CD14-positive monocyte (primary cell): Measurements from ENCODE around the gene BTBD3. TPM values are rescaled to one million over a fixed set of nuclear protein-coding genes. Genes with fewer than 3 reads are reported as not detected.

Experiments used
- DNase-seq, 3 donors: peaks; one replicate each; pipeline ENCODE4 v3.0.0-alpha.2; 2011 to 2022
- H2AFZ ChIP-seq: 2 replicates; pipeline ENCODE4 v1.6.0; 2012; ENCODE audit warnings: mild to moderate bottlenecking, low read depth, low read length, inconsistent platforms; ENCODE audit not compliant: insufficient read depth, poor library complexity, severe bottlenecking
- H3K27ac ChIP-seq, 2 donors: 1 replicate in 1 of 2; 2 replicates in 1 of 2; pipeline ENCODE4 v1.5.1; 2012 to 2013; ENCODE audit warnings: low read length in 2 of 2, control low read depth in 1 of 2, inconsistent platforms in 1 of 2, low read depth in 1 of 2, mild to moderate bottlenecking in 1 of 2
- H3K27me3 ChIP-seq, 2 donors: one replicate each; pipeline versions ENCODE4 v1.6.0 to v1.6.1; 2011 to 2013; ENCODE audit warnings: low read length in 2 of 2; ENCODE audit not compliant: control insufficient read depth in 2 of 2, insufficient read depth in 2 of 2
- H3K36me3 ChIP-seq, 2 donors: replicated peaks in 1 of 2; 1 replicate in 1 of 2; 2 replicates in 1 of 2; pipeline versions ENCODE4 v1.5.1 to v1.6.1; 2012 to 2013; ENCODE audit warnings: low read length in 2 of 2, control low read depth in 1 of 2, inconsistent platforms in 1 of 2, mild to moderate bottlenecking in 1 of 2; ENCODE audit not compliant: insufficient read depth in 2 of 2, control insufficient read depth in 1 of 2
- H3K4me1 ChIP-seq, 2 donors: 1 replicate in 1 of 2; 2 replicates in 1 of 2; pipeline versions ENCODE4 v1.5.1 to v1.6.1; 2012 to 2013; ENCODE audit warnings: low read length in 2 of 2, control low read depth in 1 of 2, inconsistent platforms in 1 of 2, mild to moderate bottlenecking in 1 of 2, moderate library complexity in 1 of 2; ENCODE audit not compliant: insufficient read depth in 2 of 2, control insufficient read depth in 1 of 2
- H3K4me2 ChIP-seq: replicated peaks from 2 replicates; pipeline ENCODE3; 2012; ENCODE audit warnings: low read length, moderate library complexity, mild to moderate bottlenecking; ENCODE audit not compliant: poor library complexity, severe bottlenecking; ENCODE audit errors: extremely low read depth
- H3K4me3 ChIP-seq, 3 experiments: fragments of 200-600 bp in 1 of 3; sonication (generic) in 1 of 3; replicated peaks in 1 of 3; 1 replicate in 2 of 3; 2 replicates in 1 of 3; pipeline ENCODE4 v1.5.1; 2011 to 2013; ENCODE audit warnings: low read length in 3 of 3, mild to moderate bottlenecking in 3 of 3, control low read depth in 2 of 3, low read depth in 2 of 3, inconsistent platforms in 1 of 3, moderate library complexity in 1 of 3
- H3K79me2 ChIP-seq: 2 replicates; pipeline ENCODE4 v1.6.0; 2012; ENCODE audit warnings: mild to moderate bottlenecking, control low read depth, inconsistent platforms, low read length, moderate library complexity; ENCODE audit not compliant: insufficient read depth
- H3K9ac ChIP-seq: 2 replicates; pipeline ENCODE4 v1.6.0; 2017; ENCODE audit warnings: low read length, mild to moderate bottlenecking; ENCODE audit not compliant: insufficient read depth, poor library complexity, severe bottlenecking
- H3K9me3 ChIP-seq, 2 donors: replicated peaks in 1 of 2; 1 replicate in 1 of 2; 2 replicates in 1 of 2; pipeline versions ENCODE4 v1.5.1 to v1.6.1; 2012 to 2013; ENCODE audit warnings: low read length in 2 of 2, control low read depth in 1 of 2; ENCODE audit not compliant: control insufficient read depth in 1 of 2, insufficient read depth in 1 of 2
- H4K20me1 ChIP-seq: 2 replicates; pipeline ENCODE4 v1.6.0; 2012; ENCODE audit warnings: mild to moderate bottlenecking, low read length, control low read depth, moderate library complexity; ENCODE audit not compliant: insufficient read depth
- H3K27ac Mint-ChIP-seq, 7 donors: one replicate each; pipeline ENCODE4 v1.8.0; 2020; ENCODE audit warnings: mild to moderate bottlenecking in 7 of 7, mixed read lengths in 7 of 7, moderate library complexity in 6 of 7, inconsistent platforms in 2 of 7
- H3K27me3 Mint-ChIP-seq, 3 donors: one replicate each; pipeline ENCODE4 v1.8.0; 2021 to 2022; ENCODE audit warnings: low read depth in 3 of 3, mild to moderate bottlenecking in 3 of 3, mixed read lengths in 3 of 3, moderate library complexity in 3 of 3, inconsistent platforms in 1 of 3
- H3K36me3 Mint-ChIP-seq, 2 donors: one replicate each; pipeline ENCODE4 v1.8.0; 2020; ENCODE audit warnings: mixed read lengths in 2 of 2, inconsistent platforms in 1 of 2, mild to moderate bottlenecking in 1 of 2
- H3K4me1 Mint-ChIP-seq: one replicate; pipeline ENCODE4 v1.8.0; 2020; ENCODE audit warnings: mild to moderate bottlenecking, mixed read lengths
- H3K4me3 Mint-ChIP-seq, 2 donors: one replicate each; pipeline ENCODE4 v1.8.0; 2020; ENCODE audit warnings: mild to moderate bottlenecking in 2 of 2, mixed read lengths in 2 of 2, moderate library complexity in 1 of 2
- H3K9me3 Mint-ChIP-seq, 7 donors: one replicate each; pipeline ENCODE4 v1.8.0; 2020 to 2022; ENCODE audit warnings: mixed read lengths in 7 of 7, mild to moderate bottlenecking in 6 of 7, moderate library complexity in 6 of 7, inconsistent platforms in 2 of 7
- WGBS: methylation state at CpG from one replicate; pipeline ENCODE4 v1.1.5; 2013; ENCODE audit warnings: missing lambda C conversion rate; ENCODE audit not compliant: insufficient coverage; 5-methylcytosine and 5-hydroxymethylcytosine counted together
- intact Hi-C, 2 donors: fragments of 100-400 bp; cut with micrococcal nuclease; formaldehyde crosslinking; loops; one replicate each; pipeline versions ENCODE4 v1.15.0 to v1.15.1; 2023
- polyA plus RNA-seq, 3 donors: library from polyadenylated mRNA; depleted of rRNA in 1 of 3; unstranded in 2 of 3; stranded (reverse) in 1 of 3; fragments of 300-500 nt in 2 of 3; fragments of >200 nt in 1 of 3; fragmentation: Illumina TruSeq in 2 of 3; gene quantifications; 1 replicate in 2 of 3; 2 replicates in 1 of 3; pipeline ENCODE4 v1.2.3, GENCODE V29; 2012 to 2021
- TF ChIP-seq, protein P1 (sequence below): fragments of 200-600 bp; IDR thresholded peaks from one replicate; pipeline ENCODE4 v1.8.0; 2022; ENCODE audit warnings: antibody characterized with exemption, mild to moderate bottlenecking

Gene BTBD3
- polyA plus RNA-seq, 3 donors: 4.4 to 8.5 (median 5.5) TPM

- DNase-seq: no peak
- TF ChIP-seq, protein P1, sequence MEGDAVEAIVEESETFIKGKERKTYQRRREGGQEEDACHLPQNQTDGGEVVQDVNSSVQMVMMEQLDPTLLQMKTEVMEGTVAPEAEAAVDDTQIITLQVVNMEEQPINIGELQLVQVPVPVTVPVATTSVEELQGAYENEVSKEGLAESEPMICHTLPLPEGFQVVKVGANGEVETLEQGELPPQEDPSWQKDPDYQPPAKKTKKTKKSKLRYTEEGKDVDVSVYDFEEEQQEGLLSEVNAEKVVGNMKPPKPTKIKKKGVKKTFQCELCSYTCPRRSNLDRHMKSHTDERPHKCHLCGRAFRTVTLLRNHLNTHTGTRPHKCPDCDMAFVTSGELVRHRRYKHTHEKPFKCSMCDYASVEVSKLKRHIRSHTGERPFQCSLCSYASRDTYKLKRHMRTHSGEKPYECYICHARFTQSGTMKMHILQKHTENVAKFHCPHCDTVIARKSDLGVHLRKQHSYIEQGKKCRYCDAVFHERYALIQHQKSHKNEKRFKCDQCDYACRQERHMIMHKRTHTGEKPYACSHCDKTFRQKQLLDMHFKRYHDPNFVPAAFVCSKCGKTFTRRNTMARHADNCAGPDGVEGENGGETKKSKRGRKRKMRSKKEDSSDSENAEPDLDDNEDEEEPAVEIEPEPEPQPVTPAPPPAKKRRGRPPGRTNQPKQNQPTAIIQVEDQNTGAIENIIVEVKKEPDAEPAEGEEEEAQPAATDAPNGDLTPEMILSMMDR: no peak
- Histone ChIP-seq H3K36me3 (no peaks in the 10 kb centered on the region), H2AFZ (no peak overlapping the region), H3K27ac (no peak overlapping the region), H3K9me3 (peaks cover 0 to 3% of the 10 kb centered on the region in 2 donors), H3K9ac (no peak overlapping the region), H3K27me3 (no peaks in the 10 kb centered on the region), H3K4me3 (no peak overlapping the region), H3K4me1 (no peaks in the 10 kb centered on the region), H4K20me1 (peaks cover 2% of the 10 kb centered on the region), H3K79me2 (peaks cover 13% of the 10 kb centered on the region), H3K4me2 (no peak overlapping the region)
- peaks cover 3 to 4% of the 10 kb centered on the region in 2 donors for H3K36me3 Mint-ChIP-seq
- no CpG with 5 or more reads among the region's 2 CpGs for WGBS
- peaks cover 0 to 2% (median 0%) of the 10 kb centered on the region in 3 donors for H3K27me3 Mint-ChIP-seq
- no peak overlapping the region for H3K4me3 Mint-ChIP-seq
- H3K9me3 Mint-ChIP-seq: peaks cover 0 to 9% (median 7%) of the 10 kb centered on the region in 7 donors
- H3K27ac Mint-ChIP-seq: no peak overlapping the region
- intact Hi-C loops: no loop called here
- H3K4me1 Mint-ChIP-seq: peaks cover 2% of the 10 kb centered on the region
Observed at GRCh38 chr20:11902285-11902697, 15.4 kb upstream of the BTBD3 start.

DNA sequence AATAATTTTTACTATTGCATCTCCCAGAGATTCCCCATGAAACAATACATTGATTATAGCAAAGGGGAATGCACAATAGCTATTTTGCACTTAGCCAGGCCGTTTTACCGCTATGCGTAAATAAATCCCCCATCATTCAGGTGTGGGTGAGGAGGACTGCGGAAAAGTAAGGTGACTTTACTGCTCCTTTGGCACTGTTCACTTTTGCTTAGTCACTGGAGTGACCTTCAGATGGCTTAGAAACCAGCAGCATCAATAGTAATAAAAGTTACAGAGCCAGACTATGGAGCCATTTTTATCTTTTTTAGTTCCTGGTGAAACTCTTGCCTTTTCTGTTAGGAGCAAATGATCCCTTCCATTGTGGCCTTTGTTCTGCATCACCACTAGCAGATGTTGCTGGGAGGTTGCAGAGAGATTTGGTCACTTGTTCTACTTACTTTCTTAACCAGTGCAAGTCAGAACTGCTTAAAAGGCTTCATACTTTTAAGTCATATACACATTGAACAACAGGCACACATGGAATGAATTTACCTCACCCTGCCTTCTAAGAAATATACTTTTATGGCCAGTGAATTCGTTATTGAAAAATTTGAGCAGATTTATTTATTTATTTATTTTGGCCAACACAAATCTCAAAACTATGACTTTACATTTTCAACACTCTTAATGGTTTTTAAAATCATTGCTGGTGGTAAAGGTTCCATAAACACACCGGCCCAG, 12.1 kb upstream of the BTBD3 start:
- Histone ChIP-seq H3K9me3 (peaks cover 0 to 3% of the 10 kb centered on the region in 2 donors), H3K4me3 (no peak overlapping the region), H4K20me1 (peaks cover 4% of the 10 kb centered on the region), H3K36me3 (no peaks in the 10 kb centered on the region), H3K9ac (no peak overlapping the region), H3K4me2 (no peak overlapping the region), H2AFZ (no peak overlapping the region), H3K27ac (no peak overlapping the region), H3K79me2 (peaks cover 5% of the 10 kb centered on the region), H3K27me3 (no peaks in the 10 kb centered on the region), H3K4me1 (no peaks in the 10 kb centered on the region)
- TF ChIP-seq, protein P1: no peak
- Mint-ChIP-seq H3K27ac (no peak overlapping the region), H3K4me1 (peaks cover 2% of the 10 kb centered on the region), H3K27me3 (peaks cover 0 to 2% (median 0%) of the 10 kb centered on the region in 3 donors), H3K36me3 (peaks cover 3 to 4% of the 10 kb centered on the region in 2 donors), H3K4me3 (no peak overlapping the region), H3K9me3 (peaks cover 0 to 9% (median 7%) of the 10 kb centered on the region in 7 donors)
- no CpG with 5 or more reads among the region's 6 CpGs for WGBS
- intact Hi-C loops: no loop called here
- DNase-seq: no peak
